Glutamatergic neuron (in vitro differentiated cells): ENCODE measurements around the gene IGFL1. TPM values are rescaled to one million over a fixed set of nuclear protein-coding genes. Genes with fewer than 3 reads are reported as not detected.
"Not testable (repeated sequence)": the region's sequence is repeated elsewhere in the genome, so short reads cannot be mapped to it uniquely, and the experiment has no call there.

Experiments used
- DNase-seq: peaks from one replicate; pipeline ENCODE4 v3.0.0; 2022
- H3K27ac Mint-ChIP-seq: one replicate; pipeline ENCODE4 v1.8.0; 2020; ENCODE audit warnings: mild to moderate bottlenecking, mixed read lengths, inconsistent platforms; ENCODE audit not compliant: unreplicated experiment
- H3K27me3 Mint-ChIP-seq: one replicate; pipeline ENCODE4 v1.8.0; 2020; ENCODE audit warnings: mild to moderate bottlenecking, moderate library complexity, mixed read lengths, inconsistent platforms; ENCODE audit not compliant: unreplicated experiment
- H3K36me3 Mint-ChIP-seq: one replicate; pipeline ENCODE4 v1.8.0; 2020; ENCODE audit warnings: mild to moderate bottlenecking, mixed read lengths, inconsistent platforms; ENCODE audit not compliant: unreplicated experiment
- H3K4me1 Mint-ChIP-seq: one replicate; pipeline ENCODE4 v1.8.0; 2020; ENCODE audit warnings: mild to moderate bottlenecking, low read depth, mixed read lengths, inconsistent platforms; ENCODE audit not compliant: unreplicated experiment
- H3K4me3 Mint-ChIP-seq: one replicate; pipeline ENCODE4 v1.8.0; 2020; ENCODE audit warnings: mild to moderate bottlenecking, mixed read lengths, inconsistent platforms; ENCODE audit not compliant: unreplicated experiment
- H3K9me3 Mint-ChIP-seq: one replicate; pipeline ENCODE4 v1.8.0; 2020; ENCODE audit warnings: mild to moderate bottlenecking, moderate library complexity, mixed read lengths, inconsistent platforms; ENCODE audit not compliant: unreplicated experiment
- CTCF ChIP-seq: fragments of 200-600 bp; sonication (generic); IDR thresholded peaks from one replicate; pipeline ENCODE4 v1.5.0; 2021; ENCODE audit not compliant: partially characterized antibody, unreplicated experiment
- total RNA-seq: library from RNA; stranded (reverse); fragmentation: NEBNext Ultra II Directional; extraction: Animal tissue kit (Norgen Biotek cat#: 25700); gene quantifications from one replicate; pipeline ENCODE4 v1.2.1, GENCODE V29; 2021; ENCODE audit not compliant: unreplicated experiment

The IGFL1 gene
- total RNA-seq, 1 donor from 2014 or later, result not detected

GRCh38 chr19:46206176-46206575 is 23.4 kb upstream of the IGFL1 start:
- Mint-ChIP-seq H3K27me3 (no peaks in the 10 kb centered on the region), H3K4me1 (peaks cover 7% of the 10 kb centered on the region), H3K9me3 (peaks cover 3% of the 10 kb centered on the region), H3K4me3 (no peak overlapping the region), H3K27ac (no peak overlapping the region), H3K36me3 (peaks cover 14% of the 10 kb centered on the region)
- DNase-seq, result no peak
- TF ChIP-seq CTCF, result no peak

DNA sequence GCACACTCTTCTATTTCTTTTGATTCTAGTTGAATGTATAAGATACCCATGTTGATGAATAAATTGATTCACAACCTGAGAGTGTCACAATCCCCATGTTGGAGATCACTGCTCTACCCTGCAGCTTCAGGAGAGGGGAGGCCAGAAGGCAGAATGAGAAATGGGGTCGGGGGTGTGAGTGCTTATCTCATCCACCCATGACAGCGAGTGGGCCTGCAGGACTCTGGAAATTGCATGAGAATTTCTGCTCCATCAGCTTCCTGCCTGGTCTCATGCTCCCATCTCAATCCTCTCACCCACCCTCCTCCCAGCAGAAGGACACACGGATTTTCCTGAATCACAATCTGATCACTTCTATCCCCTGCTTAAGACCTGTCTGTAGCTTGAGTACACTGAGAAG is 22.9 kb upstream of the IGFL1 start:
- H3K4me1 Mint-ChIP-seq, result peaks cover 7% of the 10 kb centered on the region
- DNase-seq, result no peak
- TF ChIP-seq CTCF, result no peak
- no peak overlapping the region for H3K27ac Mint-ChIP-seq
- no peak overlapping the region for H3K4me3 Mint-ChIP-seq
- no peaks in the 10 kb centered on the region for H3K27me3 Mint-ChIP-seq
- peaks cover 14% of the 10 kb centered on the region for H3K36me3 Mint-ChIP-seq
- peaks cover 3% of the 10 kb centered on the region for H3K9me3 Mint-ChIP-seq

DNA sequence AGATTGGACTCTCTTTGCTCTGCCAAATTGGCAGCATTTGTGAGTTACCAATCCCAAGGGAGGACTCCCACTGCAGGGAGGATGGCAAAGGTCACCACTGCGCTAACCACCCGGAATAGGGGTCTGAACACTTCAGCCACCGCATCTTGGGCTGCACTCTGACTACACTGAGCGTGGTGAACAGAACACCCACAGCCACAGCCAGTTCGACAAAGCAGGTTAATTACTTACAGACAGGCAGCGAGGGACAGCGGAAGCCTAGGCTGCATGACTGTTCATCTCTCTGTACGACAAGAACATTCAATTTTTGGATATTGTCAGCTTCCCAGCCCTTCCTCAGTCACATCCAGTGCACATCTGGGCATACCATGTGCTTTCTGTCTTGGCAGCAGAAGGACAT is 21.7 kb upstream of the IGFL1 start:
- H3K4me1 Mint-ChIP-seq, result not testable (repeated sequence)

GRCh38 chr19:46209051-46209450 is 20.5 kb upstream of the IGFL1 start:
- Mint-ChIP-seq H3K27ac (no peak overlapping the region), H3K4me1 (peaks cover 7% of the 10 kb centered on the region), H3K27me3 (no peaks in the 10 kb centered on the region), H3K36me3 (no peaks in the 10 kb centered on the region), H3K4me3 (no peak overlapping the region), H3K9me3 (peaks cover 4% of the 10 kb centered on the region)
- no peak for DNase-seq
- no peak for TF ChIP-seq CTCF

More for the DNA sequence above, 21.7 kb upstream of the IGFL1 start:
- H3K27me3 Mint-ChIP-seq, H3K4me3 Mint-ChIP-seq, H3K9me3 Mint-ChIP-seq, H3K36me3 Mint-ChIP-seq, H3K27ac Mint-ChIP-seq, DNase-seq: not testable (repeated sequence)

- H3K27me3 Mint-ChIP-seq, result no peaks in the 10 kb centered on the region
- TF ChIP-seq CTCF, result no peak
- no peak overlapping the region for H3K27ac Mint-ChIP-seq
Observed at GRCh38 chr19:46209472-46209871, 20.1 kb upstream of the IGFL1 start.

GRCh38 chr19:46210669-46211068 is 18.9 kb upstream of the IGFL1 start:
- Mint-ChIP-seq H3K4me1 (peaks cover 6% of the 10 kb centered on the region), H3K36me3 (no peaks in the 10 kb centered on the region), H3K27ac (no peak overlapping the region), H3K27me3 (no peaks in the 10 kb centered on the region), H3K4me3 (no peak overlapping the region), H3K9me3 (peaks cover 4% of the 10 kb centered on the region)
- DNase-seq, result no peak
- TF ChIP-seq CTCF, result no peak

More at GRCh38 chr19:46209472-46209871, 20.1 kb upstream of the IGFL1 start:
- no peaks in the 10 kb centered on the region for H3K36me3 Mint-ChIP-seq
- H3K9me3 Mint-ChIP-seq, result peaks cover 4% of the 10 kb centered on the region
- peaks cover 7% of the 10 kb centered on the region for H3K4me1 Mint-ChIP-seq
- H3K4me3 Mint-ChIP-seq, result no peak overlapping the region
- no peak for DNase-seq
